ENCODE data around the gene MEGF11. TPM values are rescaled to one million over a fixed set of nuclear protein-coding genes. Genes with fewer than 3 reads are reported as not detected.
"Not testable (repeated sequence)": the region's sequence is repeated elsewhere in the genome, so short reads cannot be mapped to it uniquely, and the experiment has no call there.

MEGF11 gene
- polyA plus RNA-seq, 3 donors from 2014 or later, result not detected

GRCh38 chr15:66288551-66289185 is 35.1 kb upstream of the MEGF11 start:
- Mint-ChIP-seq H3K27ac (no peak overlapping the region), H3K27me3 (ENCODE audit: low read depth in 3 of 3) (peaks cover 0 to 5% (median 2%) of the 10 kb centered on the region in 3 donors), H3K36me3 (no peaks in the 10 kb centered on the region), H3K4me1 (peaks cover 23 to 26% of the 10 kb centered on the region in 2 donors), H3K4me3 (no peak overlapping the region), H3K9me3 (no peaks in the 10 kb centered on the region)
- DNase-seq, result no peak

DNA sequence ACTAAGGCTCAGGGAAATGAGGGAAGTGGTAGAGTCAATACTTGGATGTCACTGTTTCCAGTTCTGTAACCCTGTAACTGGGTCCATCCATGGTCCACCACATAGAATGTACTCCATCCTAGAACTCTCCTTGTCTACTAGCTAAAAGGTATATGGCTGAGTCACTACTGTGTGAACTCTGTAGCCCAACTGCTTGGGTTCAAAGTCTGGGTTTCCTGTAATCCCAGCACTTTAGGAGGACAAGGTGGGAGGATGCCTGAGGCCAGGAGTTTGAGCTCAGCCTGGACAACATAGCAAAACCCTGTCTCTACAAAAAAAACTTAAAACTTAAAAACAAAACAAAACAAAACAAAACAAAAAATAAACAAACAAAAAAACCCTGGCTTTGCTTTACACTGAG is 34.5 kb upstream of the MEGF11 start:
- Mint-ChIP-seq H3K9me3 (no peaks in the 10 kb centered on the region), H3K27me3 (ENCODE audit: low read depth in 3 of 3) (peaks cover 0 to 5% (median 2%) of the 10 kb centered on the region in 3 donors)

GRCh38 chr15:66287461-66288057 is 34.0 kb upstream of the MEGF11 start:
- peak in 2 of 3 donors; percentile 28 to 30 for DNase-seq
- Mint-ChIP-seq H3K36me3 (no peaks in the 10 kb centered on the region), H3K9me3 (no peaks in the 10 kb centered on the region), H3K27me3 (ENCODE audit: low read depth in 3 of 3) (peaks cover 0 to 4% (median 2%) of the 10 kb centered on the region in 3 donors), H3K4me3 (no peak overlapping the region), H3K4me1 (peaks cover 18 to 20% of the 10 kb centered on the region in 2 donors), H3K27ac (peak overlapping the region in 1 of 6 donors; percentile 72)

More for the DNA sequence above, 34.5 kb upstream of the MEGF11 start:
- Mint-ChIP-seq H3K4me1 (peaks cover 23 to 24% of the 10 kb centered on the region in 2 donors), H3K27ac (no peak overlapping the region), H3K4me3 (no peak overlapping the region), H3K36me3 (no peaks in the 10 kb centered on the region)
- DNase-seq, result no peak

DNA sequence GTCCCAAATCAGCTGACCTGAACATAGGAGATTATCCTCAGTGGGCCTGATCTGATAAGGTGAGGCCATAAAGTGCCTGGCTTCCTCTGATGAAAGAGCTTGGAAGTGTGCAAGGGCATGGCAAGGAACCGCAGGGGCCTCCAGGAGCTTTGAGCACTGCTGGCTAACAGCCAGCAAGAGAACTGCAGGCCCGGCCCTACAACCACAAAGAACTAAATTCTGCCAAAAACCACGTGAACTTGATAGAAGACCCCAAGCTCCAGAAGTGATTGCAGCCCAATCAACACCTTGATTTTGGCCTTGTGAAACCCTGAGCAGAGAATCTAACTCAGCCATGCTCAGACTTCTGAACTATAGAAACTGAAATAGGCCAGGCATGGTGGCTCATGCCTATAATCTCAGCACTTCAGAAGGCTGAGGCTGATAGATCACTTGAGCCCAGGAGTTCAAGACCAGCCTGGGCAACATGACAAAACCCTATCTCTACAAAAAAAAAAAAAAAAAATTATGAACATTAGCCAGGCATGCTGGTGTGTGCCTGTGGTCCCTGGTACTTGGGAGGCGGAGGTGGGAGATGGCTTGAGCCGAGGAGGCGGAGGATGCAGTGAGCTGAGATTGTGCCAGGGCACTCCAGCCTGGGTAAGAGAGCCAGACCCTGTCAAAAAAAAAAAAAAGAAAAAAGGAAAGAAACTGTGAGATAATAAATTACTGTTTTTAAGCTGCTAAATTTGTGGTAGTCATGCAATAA is 32.2 kb upstream of the MEGF11 start:
- no peak for DNase-seq
- H3K36me3 Mint-ChIP-seq, result no peaks in the 10 kb centered on the region
- H3K27me3 Mint-ChIP-seq (ENCODE audit: low read depth in 3 of 3), result peaks cover 0 to 4% (median 4%) of the 10 kb centered on the region in 3 donors
- no peaks in the 10 kb centered on the region for H3K9me3 Mint-ChIP-seq
- no peak overlapping the region for H3K27ac Mint-ChIP-seq
- H3K4me1 Mint-ChIP-seq, result peaks cover 7% of the 10 kb centered on the region in 2 donors
- H3K4me3 Mint-ChIP-seq, result no peak overlapping the region

- Mint-ChIP-seq H3K27ac (no peak overlapping the region), H3K27me3 (ENCODE audit: low read depth in 3 of 3) (peaks cover 1 to 4% (median 4%) of the 10 kb centered on the region in 3 donors), H3K4me1 (no peaks in the 10 kb centered on the region), H3K36me3 (no peaks in the 10 kb centered on the region), H3K4me3 (no peak overlapping the region), H3K9me3 (no peaks in the 10 kb centered on the region)
- DNase-seq, result no peak
Observed at GRCh38 chr15:66284271-66284670, 30.7 kb upstream of the MEGF11 start.

GRCh38 chr15:66278671-66279070 is 25.1 kb upstream of the MEGF11 start:
- H3K27me3 Mint-ChIP-seq (ENCODE audit: low read depth in 3 of 3), result peaks cover 0 to 4% (median 2%) of the 10 kb centered on the region in 3 donors
- no peaks in the 10 kb centered on the region for H3K36me3 Mint-ChIP-seq
- H3K9me3 Mint-ChIP-seq, result no peaks in the 10 kb centered on the region
- H3K4me1 Mint-ChIP-seq, result no peaks in the 10 kb centered on the region
- no peak for DNase-seq
- H3K4me3 Mint-ChIP-seq, result no peak overlapping the region
- H3K27ac Mint-ChIP-seq, result no peak overlapping the region

GRCh38 chr15:66278056-66278455 is 24.5 kb upstream of the MEGF11 start:
- no peaks in the 10 kb centered on the region for H3K4me1 Mint-ChIP-seq
- H3K27me3 Mint-ChIP-seq (ENCODE audit: low read depth in 3 of 3), result peaks cover 0 to 4% (median 3%) of the 10 kb centered on the region in 3 donors
- H3K36me3 Mint-ChIP-seq, result no peaks in the 10 kb centered on the region
- H3K4me3 Mint-ChIP-seq, result no peak overlapping the region
- H3K9me3 Mint-ChIP-seq, result no peaks in the 10 kb centered on the region
- DNase-seq, result no peak
- H3K27ac Mint-ChIP-seq, result no peak overlapping the region

DNA sequence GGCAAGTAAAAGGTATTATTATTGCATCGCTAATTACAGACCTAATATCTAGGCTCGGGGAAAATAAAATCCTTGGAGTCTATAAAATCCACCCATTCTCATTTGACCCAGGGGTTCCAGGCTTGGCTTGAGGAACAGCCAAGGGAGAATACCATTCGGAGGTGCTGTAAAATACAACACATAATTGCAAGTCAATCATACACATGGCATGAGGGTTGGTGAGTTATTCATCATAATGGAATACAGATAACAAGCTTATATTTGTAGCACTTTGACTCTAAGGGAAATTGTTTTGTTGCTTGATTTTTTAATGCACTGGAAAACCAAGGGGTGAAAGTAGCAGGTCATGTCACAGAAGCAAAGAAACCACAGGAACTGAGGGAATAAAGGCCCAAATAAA is 23.0 kb upstream of the MEGF11 start:
- Mint-ChIP-seq H3K27ac (no peak overlapping the region), H3K9me3 (no peaks in the 10 kb centered on the region), H3K4me1 (no peaks in the 10 kb centered on the region), H3K36me3 (no peaks in the 10 kb centered on the region), H3K4me3 (no peak overlapping the region), H3K27me3 (ENCODE audit: low read depth in 3 of 3) (peaks cover 0 to 5% (median 3%) of the 10 kb centered on the region in 3 donors)
- no peak for DNase-seq

DNA sequence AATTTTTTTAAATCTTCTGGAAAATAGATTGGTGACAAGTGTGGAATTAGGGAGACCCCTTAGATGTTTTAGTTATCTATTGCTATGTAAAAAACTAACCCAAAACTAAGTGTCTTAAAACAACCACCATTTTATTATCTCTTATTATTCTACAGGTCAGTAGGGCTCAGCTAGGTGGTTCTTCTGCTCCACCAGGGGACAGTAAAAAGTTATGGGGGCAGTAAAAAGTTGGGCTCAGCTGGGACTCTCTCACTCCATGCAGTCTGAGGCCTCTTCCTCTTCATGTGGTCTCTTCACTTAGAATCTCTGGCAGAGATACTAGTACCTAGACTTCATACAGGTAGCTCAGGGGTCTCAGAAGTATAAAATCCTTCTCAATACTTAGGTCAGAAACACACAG is 21.8 kb upstream of the MEGF11 start:
- Mint-ChIP-seq H3K27me3 (ENCODE audit: low read depth in 3 of 3) (peaks cover 2 to 6% (median 4%) of the 10 kb centered on the region in 3 donors), H3K4me1 (no peaks in the 10 kb centered on the region), H3K27ac (no peak overlapping the region), H3K4me3 (no peak overlapping the region), H3K36me3 (no peaks in the 10 kb centered on the region), H3K9me3 (no peaks in the 10 kb centered on the region)
- DNase-seq, result no peak

GRCh38 chr15:66270932-66271331 is 17.4 kb upstream of the MEGF11 start:
- Mint-ChIP-seq H3K27me3 (ENCODE audit: low read depth in 3 of 3) (peaks cover 5 to 11% (median 6%) of the 10 kb centered on the region in 3 donors), H3K4me3 (no peak overlapping the region), H3K9me3 (no peaks in the 10 kb centered on the region), H3K4me1 (no peaks in the 10 kb centered on the region), H3K36me3 (no peaks in the 10 kb centered on the region), H3K27ac (peak overlapping the region in 1 of 6 donors; percentile 60)
- no peak for DNase-seq

DNA sequence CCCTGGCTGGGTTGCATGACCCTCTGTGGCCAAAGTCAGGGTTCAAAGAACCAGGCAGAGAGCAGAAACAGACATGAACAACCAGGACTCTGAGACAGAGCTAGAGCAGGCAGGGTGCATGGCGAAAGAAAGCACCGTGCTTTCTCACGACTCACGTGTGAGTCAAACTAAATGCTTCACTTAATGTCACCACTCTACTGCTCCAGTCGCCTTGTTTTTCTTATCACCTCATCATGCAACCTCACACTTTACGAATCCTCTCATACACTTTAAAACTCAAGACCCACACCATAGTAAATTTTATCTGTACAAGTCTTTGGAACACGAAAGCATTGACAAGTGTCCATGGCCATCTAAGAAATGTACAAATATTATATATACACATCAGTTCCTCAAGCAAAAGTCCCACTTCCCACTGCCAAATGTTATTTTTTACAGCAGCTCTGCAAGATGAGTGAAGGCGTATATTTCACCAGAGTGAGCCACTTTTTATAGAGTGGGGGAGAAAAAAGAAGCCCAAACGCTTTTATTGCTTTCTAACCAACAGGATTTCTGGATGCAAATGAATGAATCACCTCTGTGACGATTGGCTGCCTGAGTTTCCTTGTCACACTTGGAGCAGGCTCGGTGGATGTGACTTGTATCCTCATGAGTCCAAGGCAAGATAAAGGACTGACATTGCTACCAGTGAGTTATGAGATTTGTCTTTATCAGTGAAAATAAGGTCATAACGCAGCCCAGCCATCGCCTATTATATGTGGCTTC is 16.0 kb upstream of the MEGF11 start:
- Mint-ChIP-seq H3K4me3 (no peak overlapping the region), H3K4me1 (no peaks in the 10 kb centered on the region), H3K9me3 (no peaks in the 10 kb centered on the region), H3K27me3 (ENCODE audit: low read depth in 3 of 3) (peaks cover 5 to 11% (median 6%) of the 10 kb centered on the region in 3 donors), H3K36me3 (no peaks in the 10 kb centered on the region), H3K27ac (no peak overlapping the region)
- DNase-seq, result no peak

GRCh38 chr15:66264859-66265513 is 11.4 kb upstream of the MEGF11 start:
- H3K4me3 Mint-ChIP-seq, result no peak overlapping the region

GRCh38 chr15:66262837-66263236 is 9.3 kb upstream of the MEGF11 start:
- not testable (repeated sequence) for H3K4me1 Mint-ChIP-seq, DNase-seq, H3K27ac Mint-ChIP-seq, H3K9me3 Mint-ChIP-seq, H3K36me3 Mint-ChIP-seq, H3K4me3 Mint-ChIP-seq
- H3K27me3 Mint-ChIP-seq (ENCODE audit: low read depth in 3 of 3), result peaks cover 2 to 13% (median 4%) of the 10 kb centered on the region in 3 donors

More at GRCh38 chr15:66264859-66265513, 11.4 kb upstream of the MEGF11 start:
- Mint-ChIP-seq H3K27ac (no peak overlapping the region), H3K9me3 (no peaks in the 10 kb centered on the region), H3K36me3 (no peaks in the 10 kb centered on the region), H3K4me1 (no peaks in the 10 kb centered on the region), H3K27me3 (ENCODE audit: low read depth in 3 of 3) (peaks cover 4 to 13% (median 7%) of the 10 kb centered on the region in 3 donors)
- DNase-seq, result no peak

Data from immature natural killer cell (primary cell).